NCI-H187 (cell line): ENCODE measurements around the gene MROH8.
"Not testable (repeated sequence)": the region's sequence is repeated elsewhere in the genome, so short reads cannot be mapped to it uniquely, and the experiment has no call there.

Experiments
- DNase-seq, 2 experiments: peaks; one replicate each; lab custom pipeline; 2025; lab: John Stamatoyannopoulos, UW

The MROH8 gene

DNA sequence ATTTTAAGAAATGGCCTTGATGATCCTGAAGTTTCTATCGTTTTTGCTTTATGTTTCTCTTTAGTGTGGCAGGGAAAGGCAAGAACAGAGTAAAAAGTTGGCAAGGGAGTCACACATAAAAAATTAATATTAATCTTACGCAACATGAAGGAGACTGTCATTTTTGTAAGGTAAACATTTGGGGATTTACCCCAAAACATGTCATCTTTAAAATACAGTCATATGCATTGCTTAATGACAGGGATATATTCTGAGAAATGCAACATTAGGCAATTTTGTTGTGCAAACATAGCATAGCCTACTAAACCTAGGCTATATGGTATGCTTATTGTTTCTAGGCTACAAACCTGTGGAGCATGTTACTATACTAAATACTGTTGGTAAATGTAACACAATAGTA, 88.9 kb downstream of the MROH8 start:
- DNase-seq = no peak

DNA sequence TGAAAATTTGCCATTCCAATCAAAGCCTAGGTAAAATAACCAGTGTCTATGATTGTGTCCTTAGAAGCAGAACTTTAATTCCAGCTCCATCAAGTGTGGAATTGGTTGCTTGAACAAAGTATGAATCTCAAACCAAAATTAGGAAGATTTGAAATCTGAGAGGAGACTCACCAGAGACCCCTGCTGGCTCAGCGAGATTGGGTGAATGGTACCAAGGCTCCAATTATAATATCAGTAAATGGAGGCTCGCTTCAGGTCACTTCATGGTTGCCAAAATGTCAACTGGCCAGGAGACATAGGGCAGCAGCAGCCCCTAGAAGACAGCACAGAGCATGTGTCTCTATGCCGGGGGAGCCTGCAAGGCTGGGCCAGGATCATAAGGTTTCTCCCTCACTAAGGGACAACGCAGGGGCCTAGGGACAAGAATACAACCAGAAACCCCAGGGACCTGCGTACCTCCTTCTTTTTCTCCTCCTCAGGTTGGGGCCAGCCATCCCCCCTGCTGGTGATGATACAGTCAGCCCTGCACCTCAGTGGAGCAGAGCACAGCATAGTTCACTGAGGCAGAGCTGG, 97.5 kb downstream of the MROH8 start:
- DNase-seq = no peak

DNA sequence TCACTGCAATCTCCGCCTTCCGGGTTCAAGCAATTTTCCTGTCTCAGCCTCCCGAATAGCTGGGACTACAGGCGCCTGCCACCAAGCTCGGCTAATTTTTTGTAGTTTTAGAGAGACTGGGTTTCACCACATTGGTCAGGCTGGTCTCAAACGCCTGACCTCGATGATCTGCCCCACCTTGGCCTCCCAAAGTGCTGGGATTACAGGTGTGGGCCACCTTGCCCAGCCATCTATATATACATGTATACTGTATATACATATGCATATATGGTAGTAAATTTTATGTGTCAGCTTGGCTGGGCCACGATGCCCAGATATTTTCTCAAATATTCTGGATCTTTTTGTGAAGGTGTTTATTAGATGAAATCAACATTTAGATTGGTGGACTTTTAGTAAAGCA, 102.3 kb downstream of the MROH8 start:
- DNase-seq = no peak

DNA sequence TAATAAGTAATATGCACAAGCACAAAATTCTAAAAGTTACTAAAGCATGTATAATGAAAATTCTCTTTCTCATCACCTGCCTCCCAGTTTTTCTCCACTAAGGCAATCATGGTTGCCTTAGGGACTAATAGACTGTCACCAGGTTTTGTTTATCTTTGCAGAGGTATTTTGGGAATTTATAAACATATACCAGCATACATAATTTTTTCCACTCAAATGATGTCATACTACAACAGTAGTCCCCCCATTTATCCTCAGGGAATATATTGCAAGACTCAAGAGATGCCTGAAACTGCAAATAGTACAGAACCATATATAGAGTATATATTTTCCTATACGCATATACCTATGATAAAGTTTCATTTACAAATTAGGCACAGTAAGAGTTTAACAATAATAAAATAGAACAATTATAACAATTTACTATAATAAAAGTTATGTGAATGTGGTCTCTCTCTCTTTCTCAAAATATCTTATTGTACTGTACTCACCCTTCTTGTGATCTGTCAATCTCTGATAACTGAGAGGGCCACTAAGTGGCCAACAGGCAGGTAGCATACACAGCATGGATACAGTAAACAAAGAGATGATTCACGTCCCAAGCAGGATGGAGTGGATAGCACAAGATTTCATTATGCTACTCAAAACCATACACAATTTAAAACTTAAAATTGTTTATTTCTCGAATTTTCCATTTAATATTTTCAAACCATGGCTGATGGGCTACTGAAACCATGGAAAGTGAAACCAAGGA, 103.2 kb downstream of the MROH8 start:
- DNase-seq = no peak

DNA sequence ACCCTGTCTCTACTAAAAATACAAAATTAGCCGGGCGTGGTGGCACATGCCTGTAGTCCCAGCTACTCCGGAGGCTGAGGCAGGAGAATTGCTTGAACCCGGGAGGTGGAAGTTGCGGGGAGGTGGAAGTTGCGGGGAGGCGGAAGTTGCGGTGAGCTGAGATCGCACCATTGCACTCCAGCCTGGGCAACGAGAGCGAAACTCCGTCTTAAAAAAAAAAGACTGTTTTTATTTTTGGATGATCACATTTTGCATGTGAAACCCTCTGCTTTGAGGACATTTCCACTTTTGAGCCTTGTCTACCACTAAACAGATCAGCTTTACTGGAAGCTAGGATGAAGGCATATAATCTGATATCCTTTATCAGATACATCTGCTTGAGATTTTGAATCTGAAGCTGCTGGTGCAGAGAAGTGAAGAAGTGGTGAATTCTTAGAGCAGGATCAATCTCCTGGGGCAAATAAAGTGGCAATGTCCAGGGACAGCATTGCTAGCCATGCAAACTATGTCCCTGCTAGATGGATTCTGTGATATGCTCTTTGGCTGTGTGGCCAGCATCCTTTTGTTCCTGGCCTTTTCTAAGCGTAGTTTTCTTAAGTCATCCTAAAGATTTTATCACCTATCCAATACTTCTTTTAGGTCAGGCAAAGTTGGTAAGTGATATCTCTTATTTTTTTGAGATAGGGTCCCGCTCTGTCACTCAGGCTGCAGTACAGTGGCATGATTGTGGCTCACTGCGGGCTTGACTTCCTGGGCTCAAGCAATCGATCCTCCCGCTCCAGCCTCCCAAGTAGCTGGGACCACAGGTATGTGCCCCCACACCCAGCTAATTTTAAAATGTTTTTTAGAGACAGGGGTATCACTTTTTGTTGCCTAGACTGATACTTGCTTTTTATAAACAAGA, 106.8 kb downstream of the MROH8 start:
- no peak for DNase-seq

DNA sequence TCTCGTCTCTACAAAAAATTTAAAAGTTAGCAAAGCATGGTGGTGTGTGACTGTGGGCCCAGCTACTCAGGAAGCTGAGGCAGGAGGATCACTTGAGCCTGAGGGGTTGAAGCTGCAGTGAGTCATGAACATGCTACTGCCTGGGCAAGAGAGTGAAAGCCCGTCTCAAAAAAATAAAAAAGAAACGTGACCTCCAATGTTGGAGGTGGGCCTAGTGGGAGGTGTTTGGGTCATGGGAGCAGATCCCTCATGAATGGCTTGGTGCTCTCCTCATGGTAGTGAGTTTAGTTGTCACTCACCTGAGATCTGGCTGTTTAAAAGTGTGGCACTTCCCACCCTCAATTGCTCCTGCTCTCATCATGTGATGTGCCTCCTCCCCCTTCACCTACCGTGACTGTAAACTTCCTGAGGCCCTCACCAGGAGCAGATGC, 107.9 kb downstream of the MROH8 start:
- DNase-seq = no peak

DNA sequence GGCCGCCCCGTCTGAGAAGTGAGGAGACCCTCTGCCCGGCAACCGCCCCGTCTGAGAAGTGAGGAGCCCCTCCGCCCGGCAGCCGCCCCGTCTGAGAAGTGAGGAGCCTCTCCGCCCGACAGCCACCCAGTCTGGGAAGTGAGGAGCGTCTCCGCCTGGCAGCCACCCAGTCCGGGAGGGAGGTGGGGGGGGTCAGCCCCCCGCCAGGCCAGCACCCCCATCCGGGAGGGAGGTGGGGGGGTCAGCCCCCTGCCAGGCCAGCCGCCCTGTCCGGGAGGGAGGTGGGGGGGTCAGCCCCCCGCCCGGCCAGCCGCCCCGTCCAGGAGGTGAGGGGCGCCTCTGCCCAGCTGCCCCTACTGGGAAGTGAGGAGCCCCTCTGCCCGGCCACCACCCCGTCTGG, 109.8 kb downstream of the MROH8 start:
- not testable (repeated sequence) for DNase-seq

DNA sequence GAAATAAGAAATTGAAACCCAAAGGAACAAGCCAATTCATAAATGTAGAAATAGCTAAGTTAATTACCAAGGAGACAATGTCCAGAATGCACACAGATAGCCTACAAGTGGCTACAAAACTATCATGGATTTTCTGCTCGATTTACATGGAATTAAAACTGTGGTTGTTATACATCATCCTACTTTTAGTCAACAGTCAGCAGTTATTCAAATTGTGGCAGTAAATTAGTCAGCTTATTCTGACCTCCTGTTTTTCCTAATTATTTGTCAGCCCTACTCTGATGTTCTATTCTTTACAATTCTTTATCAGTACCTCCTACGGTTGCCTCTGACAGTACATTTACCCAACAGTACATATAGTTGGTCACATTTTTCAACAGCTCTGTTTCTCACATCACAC, 113.2 kb downstream of the MROH8 start:
- no peak for DNase-seq

DNA sequence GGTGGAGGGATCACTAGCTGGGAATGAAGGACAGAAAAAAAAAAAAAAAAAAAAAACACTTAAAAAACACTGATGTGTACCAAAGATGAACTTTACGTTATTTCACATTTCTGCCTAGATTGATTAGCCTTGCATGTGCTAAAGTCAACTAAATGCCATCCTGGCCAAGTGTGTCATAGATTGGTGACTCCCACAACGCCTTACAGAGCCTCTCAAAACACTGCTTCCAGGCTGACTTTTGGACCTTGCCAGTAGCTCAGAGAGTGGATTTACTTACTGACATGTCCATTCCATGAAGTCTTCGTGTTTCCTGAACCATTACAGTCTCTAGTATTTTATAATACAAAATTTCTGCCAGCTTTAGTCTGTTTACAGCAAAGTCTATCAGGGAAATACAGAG, 124.1 kb downstream of the MROH8 start:
- DNase-seq = no peak

DNA sequence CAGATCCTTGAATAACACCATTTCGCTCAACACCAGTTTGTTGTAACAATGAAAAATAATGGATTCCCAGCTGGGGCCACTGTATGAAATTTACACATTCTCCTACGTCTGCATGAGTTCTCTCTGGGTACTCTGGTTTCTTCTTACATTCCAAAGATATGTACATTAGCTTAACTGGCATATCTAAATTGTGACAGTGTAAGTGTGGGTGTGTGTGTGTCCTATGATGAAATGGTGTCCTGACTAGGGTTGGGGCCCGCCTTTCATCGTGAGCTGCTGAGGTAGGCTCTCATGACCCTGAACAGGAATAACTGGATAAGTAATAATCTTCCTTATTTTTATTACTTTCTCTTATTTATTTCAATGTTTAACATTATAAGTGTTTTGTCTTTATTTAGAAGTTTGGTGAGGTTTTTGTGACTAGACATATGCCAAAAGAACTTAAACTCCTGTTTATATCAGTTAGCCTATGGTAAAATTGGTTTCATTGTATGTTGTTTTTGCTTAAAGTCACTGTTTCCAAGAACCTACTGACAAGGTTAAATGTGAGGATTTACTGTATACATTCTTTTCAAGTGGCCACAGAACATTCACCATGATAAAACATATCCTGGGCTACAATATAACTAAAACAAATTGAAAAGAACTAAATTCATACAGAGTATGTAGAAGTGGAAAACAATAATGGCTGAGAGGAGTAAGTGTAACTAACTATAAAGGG, 126.0 kb downstream of the MROH8 start:
- DNase-seq = no peak
